Heart right ventricle (tissue), 16 donors: ENCODE results near the gene CHD9. TPM values are rescaled to one million over a fixed set of nuclear protein-coding genes. Genes with fewer than 3 reads are reported as not detected.

ENCODE experiments used
- ATAC-seq, 8 donors: fragments of 200-7000 bp; cut with Tn5 transposase; one replicate each; pipeline ENCODE4 v1.9.1; 2020; ENCODE audit warnings: mild to moderate bottlenecking in 8 of 8, moderate library complexity in 8 of 8, moderate number of reproducible peaks in 1 of 8
- DNase-seq, 2 donors: peaks; one replicate each; pipeline ENCODE4 v3.0.0-alpha.2; 2020
- H3K27ac ChIP-seq, 10 donors: fragments of 200-600 bp; sonication (generic) in 2 of 10; one replicate each; pipeline versions ENCODE4 v1.5.0 to v1.8.0; 2020 to 2022; ENCODE audit warnings: mild to moderate bottlenecking in 3 of 10
- H3K27me3 ChIP-seq, 7 donors: fragments of 200-600 bp; one replicate each; pipeline ENCODE4 v1.8.0; 2021 to 2022; ENCODE audit warnings: mild to moderate bottlenecking in 2 of 7
- H3K36me3 ChIP-seq, 9 donors: fragments of 200-600 bp; sonication (generic) in 1 of 9; one replicate each; pipeline versions ENCODE4 v1.5.0 to v1.8.0; 2020 to 2022; ENCODE audit warnings: mild to moderate bottlenecking in 2 of 9
- H3K4me1 ChIP-seq, 9 donors: fragments of 200-600 bp; sonication (generic) in 1 of 9; one replicate each; pipeline versions ENCODE4 v1.5.0 to v1.8.0; 2020 to 2022; ENCODE audit warnings: mild to moderate bottlenecking in 4 of 9
- H3K4me3 ChIP-seq, 10 donors: fragments of 200-600 bp; sonication (generic) in 2 of 10; one replicate each; pipeline versions ENCODE4 v1.5.0 to v1.8.0; 2020 to 2022; ENCODE audit warnings: mild to moderate bottlenecking in 7 of 10, moderate library complexity in 2 of 10
- H3K9me3 ChIP-seq, 11 donors: fragments of 200-600 bp in 10 of 11; sonication (generic) in 2 of 11; one replicate each; pipeline versions ENCODE4 v1.5.0 to v1.8.0; 2013 to 2022; ENCODE audit warnings: mild to moderate bottlenecking in 2 of 11, control low read depth in 1 of 11, moderate library complexity in 1 of 11
- CTCF ChIP-seq, 9 donors: fragments of 200-600 bp; sonication (generic) in 2 of 9; IDR thresholded peaks; one replicate each; pipeline versions ENCODE4 v1.5.0 to v1.8.0; 2021 to 2022; ENCODE audit warnings: antibody characterized with exemption in 9 of 9, mild to moderate bottlenecking in 5 of 9, moderate library complexity in 1 of 9
- WGBS, 2 donors: extraction: QIAGEN DNeasy Blood & Tissue Kit; methylation state at CpG; one replicate each; pipeline ENCODE4 v1.1.7; 2013; ENCODE audit warnings: inconsistent platforms in 1 of 2; 5-methylcytosine and 5-hydroxymethylcytosine counted together
- intact Hi-C, 10 donors: fragments of 100-400 bp; cut with DNase I; formaldehyde crosslinking; loops; one replicate each; pipeline versions ENCODE4 v1.11.1 to v1.14.2; 2022
- polyA plus RNA-seq, 2 donors: library from polyadenylated mRNA; stranded (reverse); fragments of 200-250 nt; gene quantifications; one replicate each; pipeline ENCODE4 v1.2.3, GENCODE V29; 2013
- total RNA-seq, 10 donors: library from RNA; stranded (reverse); fragmentation: NEBNext Ultra II Directional in 3 of 10; extraction: Animal tissue kit (Norgen Biotek cat#: 25700) in 3 of 10; gene quantifications; one replicate each; pipeline versions ENCODE4 v1.2.1 to v1.2.4, GENCODE V29; 2021 to 2023
- donor health status: Arrhythmogenic right ventricular cardiomyopathy.
- donor health status: ischemic (EF 13 %, LVEDD 7.1; RV severe dilation, severe dysfunction).
- donor health status: healthy with polysubstance abuse.
- donor health status: DM: no; HTN: yes; CAD: no.
- donor health status: DM: no; HTN: no; CAD: no.
- donor health status: ischemic (EF 25% LVEDD 6.9; RV normal size, moderate dysfunction).
- donor health status: ischemic (EF 25% LVEDD 5.7; RV mildly dilated, moderate dysfunction).
- donor health status: healthy.
- donor health status: DM: yes; HTN: yes; CAD: no.
- donor health status: Ischemic cardiomyopathy.
- donor health status: ischemic (EF 35%, LVEDD 5.7; RV mildly dilated, moderate dysfunction).
- donor health status: nonischemic (EF 11% LVEDD 7.7; RV severe dilation, severe dysfunction).
- donor health status: DM: yes; HTN: yes; CAD: no.
- donor health status: PGD.
- donor health status: ischemic (EF 29% LVEDD 5.4; RV normal size, mild dysfunction).
- donor health status: nonischemic (EF 23%, LVEDD 6.1; RV moderate dilation, normal function).

The CHD9 gene
- total and polyA plus RNA-seq, 12 donors = 7.0 to 58.4 (median 44.6) TPM

- TF ChIP-seq CTCF (IDR thresholded peaks at IDR 0.05) = no peak
- Histone ChIP-seq H3K4me3 (no peak overlapping the region), H3K9me3 (no peaks in the 10 kb centered on the region), H3K27me3 (peaks cover 0 to 89% (median 58%) of the 10 kb centered on the region in 7 donors), H3K36me3 (no peaks in the 10 kb centered on the region), H3K4me1 (peaks cover 0 to 29% (median 4%) of the 10 kb centered on the region in 9 donors), H3K27ac (peak overlapping the region in 2 of 10 donors; percentile 53 to 69)
- intact Hi-C loops = no loop called here
- ATAC-seq (no peak), DNase-seq (no peak)
Measured at GRCh38 chr16:53370827-53371226, 316.0 kb downstream of the CHD9 start.

- H3K36me3 ChIP-seq = no peaks in the 10 kb centered on the region
- H3K9me3 ChIP-seq = no peaks in the 10 kb centered on the region
- WGBS, 2 donors = 14 to 19% methylated on average over 55 to 56 of the region's 56 CpGs
- TF ChIP-seq CTCF (IDR thresholded peaks at IDR 0.05) = no peak
- DNase-seq = peak in 1 of 2 donors; percentile 7
- peaks cover 0 to 88% (median 52%) of the 10 kb centered on the region in 7 donors for H3K27me3 ChIP-seq
- H3K4me1 ChIP-seq = peaks cover 0 to 29% (median 4%) of the 10 kb centered on the region in 9 donors
- ATAC-seq = peak in 4 of 8 donors; percentile 27 to 48 (median 36)
- no peak overlapping the region for H3K27ac ChIP-seq
- intact Hi-C loops = no loop called here
- H3K4me3 ChIP-seq = peak overlapping the region in 9 of 10 donors; percentile 10 to 48 (median 24)
Measured at GRCh38 chr16:53372992-53373871, 318.4 kb downstream of the CHD9 start.

- 91 to 92% methylated on average over 5 of the region's 5 CpGs for WGBS, 2 donors
Measured at GRCh38 chr16:53374800-53375199, 320.0 kb downstream of the CHD9 start.

GRCh38 chr16:53378138-53378537 is 323.3 kb downstream of the CHD9 start:
- Histone ChIP-seq H3K4me3 (no peak overlapping the region), H3K27me3 (peaks cover 0 to 55% (median 28%) of the 10 kb centered on the region in 7 donors), H3K4me1 (peaks cover 0 to 7% (median 4%) of the 10 kb centered on the region in 9 donors), H3K9me3 (no peaks in the 10 kb centered on the region), H3K36me3 (no peaks in the 10 kb centered on the region), H3K27ac (no peak overlapping the region)
- ATAC-seq (no peak), DNase-seq (no peak)
- intact Hi-C loops = no loop called here
- no peak for TF ChIP-seq CTCF (IDR thresholded peaks at IDR 0.05)
- WGBS, 2 donors = 42 to 62% methylated on average over 5 of the region's 5 CpGs

More at GRCh38 chr16:53374800-53375199, 320.0 kb downstream of the CHD9 start:
- DNase-seq (no peak), ATAC-seq (no peak)
- TF ChIP-seq CTCF (IDR thresholded peaks at IDR 0.05) = no peak
- H3K36me3 ChIP-seq = no peaks in the 10 kb centered on the region
- no peaks in the 10 kb centered on the region for H3K9me3 ChIP-seq
- H3K4me3 ChIP-seq = no peak overlapping the region
- peaks cover 0 to 21% (median 4%) of the 10 kb centered on the region in 9 donors for H3K4me1 ChIP-seq
- peaks cover 0 to 80% (median 44%) of the 10 kb centered on the region in 7 donors for H3K27me3 ChIP-seq
- no peak overlapping the region for H3K27ac ChIP-seq
- intact Hi-C loops = no loop called here

Other genes starting within 250 kb of the CHD9 start
- gene CHD9NB, start 2.1 kb upstream of the CHD9 start, total RNA-seq = 1 to 10 TPM in 1 of 10 donors, under 1 TPM in 7, not detected in 2; 0.29 to 1.2 (median 0.51) TPM
- gene CHD9NB, start 2.1 kb upstream of the CHD9 start, polyA plus RNA-seq = 1 to 10 TPM in 1 of 2 donors, under 1 TPM in 1; 0.17 to 1.5 TPM